GM19099 (cell line): Measurements from ENCODE around the gene AGAP1.

Experiments used
- POLR2A ChIP-seq: IDR thresholded peaks from 3 replicates; pipeline ENCODE4 v1.6.1; 2011; ENCODE audit warnings: low read depth; ENCODE audit not compliant: insufficient read length; ENCODE audit errors: extremely low read depth

The AGAP1 gene

GRCh38 chr2:236131073-236131692 lies 637.3 kb downstream of the AGAP1 start:
- TF ChIP-seq POLR2A: no peak

- no peak for TF ChIP-seq POLR2A
Observed at GRCh38 chr2:236133410-236134012, 639.7 kb downstream of the AGAP1 start.

GRCh38 chr2:236136538-236136937 lies 642.7 kb downstream of the AGAP1 start:
- TF ChIP-seq POLR2A: no peak

GRCh38 chr2:236137066-236137465 lies 643.2 kb downstream of the AGAP1 start:
- TF ChIP-seq POLR2A: no peak

GRCh38 chr2:236143811-236144210 lies 650.0 kb downstream of the AGAP1 start:
- TF ChIP-seq POLR2A: no peak

- no peak for TF ChIP-seq POLR2A
Observed at GRCh38 chr2:236146436-236146835, 652.6 kb downstream of the AGAP1 start.

GRCh38 chr2:236155406-236155805 lies 661.6 kb downstream of the AGAP1 start:
- no peak for TF ChIP-seq POLR2A

- no peak for TF ChIP-seq POLR2A
Observed at GRCh38 chr2:236156095-236156859, 662.4 kb downstream of the AGAP1 start.

- TF ChIP-seq POLR2A: no peak
Observed at GRCh38 chr2:236156860-236157194, 663.0 kb downstream of the AGAP1 start.

- no peak for TF ChIP-seq POLR2A
Observed at GRCh38 chr2:236157366-236157765, 663.5 kb downstream of the AGAP1 start.

GRCh38 chr2:236157815-236158498 lies 664.1 kb downstream of the AGAP1 start:
- no peak for TF ChIP-seq POLR2A

GRCh38 chr2:236158969-236159777 lies 665.3 kb downstream of the AGAP1 start:
- TF ChIP-seq POLR2A: no peak

- TF ChIP-seq POLR2A: no peak
Observed at GRCh38 chr2:236159778-236160170, 665.9 kb downstream of the AGAP1 start.

GRCh38 chr2:236160366-236161081 lies 666.7 kb downstream of the AGAP1 start:
- no peak for TF ChIP-seq POLR2A
